ENCODE measurements around the gene DDO. TPM values are rescaled to one million over a fixed set of nuclear protein-coding genes. Genes with fewer than 3 reads are reported as not detected.

Gene DDO
- total RNA-seq, 2 experiments from 2014 or later, result not detected

- ChIA-PET POLR2A (no interaction called here), CTCF (no interaction called here)
- Mint-ChIP-seq H3K27me3 (peaks cover 48% of the 10 kb centered on the region), H3K4me3 (no peak overlapping the region), H3K36me3 (ENCODE audit: low read depth) (no peaks in the 10 kb centered on the region), H3K4me1 (ENCODE audit: low read depth) (no peaks in the 10 kb centered on the region), H3K27ac (no peak overlapping the region), H3K9me3 (peaks cover 5% of the 10 kb centered on the region)
- ATAC-seq (ENCODE audit: poor library complexity) (no peak), DNase-seq (no peak)
- intact Hi-C loops (cut with DNase I, micrococcal nuclease), result no loop called here
- Histone ChIP-seq H3K27ac (ENCODE audit: low read depth in 1 of 2, low read length in 2 of 2) (no peak overlapping the region), H3K4me1 (ENCODE audit: insufficient read depth, low read length) (no peaks in the 10 kb centered on the region), H3K27me3 (ENCODE audit: control insufficient read depth in 1 of 2, insufficient read depth in 2 of 2, low read length in 2 of 2) (peaks cover 0 to 6% of the 10 kb centered on the region in 2 experiments), H3K9me3 (ENCODE audit: control insufficient read depth in 1 of 2, insufficient read depth in 1 of 2, low read length in 2 of 2) (peaks cover 0 to 4% of the 10 kb centered on the region in 2 experiments), H3K36me3 (ENCODE audit: insufficient read depth, low read length) (no peaks in the 10 kb centered on the region), H3K4me3 (ENCODE audit: low read length) (no peak overlapping the region)
- TF ChIP-seq CTCF (IDR thresholded peaks at IDR 0.05), result no peak
These were observed 3.2 kb upstream of the DDO start for GRCh38 chr6:110418594-110418993.

GRCh38 chr6:110414669-110415068, 706 bp downstream of the DDO start:
- peaks cover 3 to 4% of the 10 kb centered on the region in 2 experiments for H3K27me3 ChIP-seq (ENCODE audit: control insufficient read depth in 1 of 2, insufficient read depth in 2 of 2, low read length in 2 of 2)
- H3K9me3 ChIP-seq (ENCODE audit: control insufficient read depth in 1 of 2, insufficient read depth in 1 of 2, low read length in 2 of 2), result no peaks in the 10 kb centered on the region
- no peak overlapping the region for H3K4me3 ChIP-seq (ENCODE audit: low read length)
- TF ChIP-seq CTCF (IDR thresholded peaks at IDR 0.05), result no peak
- Mint-ChIP-seq H3K27me3 (peaks cover 20% of the 10 kb centered on the region), H3K4me1 (ENCODE audit: low read depth) (no peaks in the 10 kb centered on the region), H3K9me3 (no peaks in the 10 kb centered on the region), H3K27ac (no peak overlapping the region), H3K36me3 (ENCODE audit: low read depth) (no peaks in the 10 kb centered on the region), H3K4me3 (no peak overlapping the region)
- POLR2A ChIA-PET, result no interaction called here
- no peak overlapping the region for H3K27ac ChIP-seq (ENCODE audit: low read depth in 1 of 2, low read length in 2 of 2)
- DNase-seq (no peak), ATAC-seq (ENCODE audit: poor library complexity) (no peak)
- intact Hi-C loops (cut with DNase I, micrococcal nuclease), result no loop called here
- CTCF ChIA-PET, result no interaction called here
- H3K4me1 ChIP-seq (ENCODE audit: insufficient read depth, low read length), result no peaks in the 10 kb centered on the region
- H3K36me3 ChIP-seq (ENCODE audit: insufficient read depth, low read length), result no peaks in the 10 kb centered on the region

GRCh38 chr6:110412360-110412759, 3.0 kb downstream of the DDO start:
- no peak overlapping the region for H3K27ac ChIP-seq (ENCODE audit: low read depth in 1 of 2, low read length in 2 of 2)
- ATAC-seq (ENCODE audit: poor library complexity) (no peak), DNase-seq (no peak)
- H3K27me3 ChIP-seq (ENCODE audit: control insufficient read depth in 1 of 2, insufficient read depth in 2 of 2, low read length in 2 of 2), result peaks cover 0 to 4% of the 10 kb centered on the region in 2 experiments
- TF ChIP-seq CTCF (IDR thresholded peaks at IDR 0.05), result no peak
- intact Hi-C loops (cut with DNase I, micrococcal nuclease), result no loop called here
- H3K9me3 ChIP-seq (ENCODE audit: control insufficient read depth in 1 of 2, insufficient read depth in 1 of 2, low read length in 2 of 2), result no peaks in the 10 kb centered on the region
- no peaks in the 10 kb centered on the region for H3K36me3 ChIP-seq (ENCODE audit: insufficient read depth, low read length)
- no peaks in the 10 kb centered on the region for H3K9me3 Mint-ChIP-seq
- no peak overlapping the region for H3K4me3 ChIP-seq (ENCODE audit: low read length)
- no peaks in the 10 kb centered on the region for H3K4me1 ChIP-seq (ENCODE audit: insufficient read depth, low read length)
- no peaks in the 10 kb centered on the region for H3K4me1 Mint-ChIP-seq (ENCODE audit: low read depth)
- no peak overlapping the region for H3K4me3 Mint-ChIP-seq
- no peaks in the 10 kb centered on the region for H3K36me3 Mint-ChIP-seq (ENCODE audit: low read depth)
- ChIA-PET CTCF (no interaction called here), POLR2A (no interaction called here)
- no peak overlapping the region for H3K27ac Mint-ChIP-seq
- peaks cover 6% of the 10 kb centered on the region for H3K27me3 Mint-ChIP-seq

Measured in CD4-positive, alpha-beta T cell (primary cell).